A549 (cell line): ENCODE measurements around the gene ZBTB43.
"Not testable (repeated sequence)": the region's sequence is repeated elsewhere in the genome, so short reads cannot be mapped to it uniquely, and the experiment has no call there.

Source experiments
- CTCF ChIP-seq: fragments of >200 bp; sonication (Bioruptor Twin); formaldehyde crosslinking; IDR thresholded peaks from 3 replicates; pipeline ENCODE4 v1.5.1; 2016
- ESRRA ChIP-seq: fragments of 150-350 bp; IDR thresholded peaks from 2 replicates; pipeline ENCODE4 v1.6.1; 2014; ENCODE audit warnings: mild to moderate bottlenecking, low read length, borderline replicate concordance
- FOSL2 ChIP-seq, 2 experiments: fragments of 450-650 bp in 1 of 2; fragments of >200 bp in 1 of 2; sonication (Bioruptor Twin) in 1 of 2; formaldehyde crosslinking; IDR thresholded peaks; 2 replicates each; pipeline versions ENCODE4 v1.5.0 to v1.6.1; 2016 to 2020; ENCODE audit warnings: mild to moderate bottlenecking in 1 of 2, moderate library complexity in 1 of 2
- MAFK ChIP-seq: fragments of 450-650 bp; IDR thresholded peaks from 2 replicates; pipeline ENCODE4 v1.6.1; 2014; ENCODE audit not compliant: partially characterized antibody
- POLR2A ChIP-seq: IDR thresholded peaks from 2 replicates; pipeline ENCODE4 v1.6.1; 2012; ENCODE audit warnings: mild to moderate bottlenecking, low read length
- REST ChIP-seq: fragments of 200-600 bp; sonication (generic); IDR thresholded peaks from 2 replicates; pipeline ENCODE4 v1.6.1; 2016; ENCODE audit warnings: antibody characterized with exemption, mild to moderate bottlenecking, moderate library complexity
- RNF2 ChIP-seq: fragments of 200-600 bp; sonication (generic); IDR thresholded peaks from 2 replicates; pipeline ENCODE4 v1.6.1; 2016; ENCODE audit warnings: low read depth, mild to moderate bottlenecking, antibody characterized with exemption, moderate library complexity, borderline replicate concordance
- SMC3 ChIP-seq: fragments of >200 bp; sonication (Bioruptor Twin); formaldehyde crosslinking; IDR thresholded peaks from 3 replicates; pipeline ENCODE4 v1.6.1; 2018; ENCODE audit warnings: inconsistent platforms

GRCh38 chr9:126810221-126810620 is 5.4 kb downstream of the ZBTB43 start:
- not testable (repeated sequence) for TF ChIP-seq POLR2A; REST; FOSL2 (IDR thresholded peaks at IDR 0.05); FOSL2 (CRISPR knock-in tag; IDR thresholded peaks at IDR 0.05); CTCF; MAFK; ESRRA; RNF2; SMC3
